GM23248 (cell line): ENCODE measurements around the gene LPCAT4. TPM values are rescaled to one million over a fixed set of nuclear protein-coding genes. Genes with fewer than 3 reads are reported as not detected.
A peak's percentile ranks its signal among the peaks of the same experiment; 100 is the strongest.

Source experiments
- DNase-seq: peaks from one replicate; pipeline ENCODE4 v3.0.0-alpha.2; 2015
- H2AFZ ChIP-seq: fragments of 200-600 bp; sonication (generic); 2 replicates; pipeline ENCODE4 v1.6.1; 2016; ENCODE audit warnings: antibody characterized with exemption
- H3F3A ChIP-seq: fragments of 200-600 bp; sonication (generic); 2 replicates; pipeline ENCODE4 v1.6.1; 2016; ENCODE audit warnings: mild to moderate bottlenecking, antibody characterized with exemption, mixed run types; ENCODE audit not compliant: insufficient read depth
- H3K27ac ChIP-seq: fragments of 200-600 bp; sonication (generic); 2 replicates; pipeline ENCODE4 v1.5.1; 2016; ENCODE audit warnings: mild to moderate bottlenecking
- H3K27me3 ChIP-seq: fragments of 200-600 bp; sonication (generic); replicated peaks from 2 replicates; pipeline ENCODE4 v1.6.1; 2016; ENCODE audit warnings: mild to moderate bottlenecking; ENCODE audit not compliant: insufficient read depth
- H3K36me3 ChIP-seq: fragments of 200-600 bp; sonication (generic); 2 replicates; pipeline ENCODE4 v1.6.1; 2016; ENCODE audit warnings: low read depth, mild to moderate bottlenecking
- H3K4me1 ChIP-seq: fragments of 200-600 bp; sonication (generic); 2 replicates; pipeline ENCODE4 v1.6.1; 2016; ENCODE audit warnings: mild to moderate bottlenecking; ENCODE audit not compliant: insufficient read depth
- H3K4me2 ChIP-seq: fragments of 200-600 bp; sonication (generic); one replicate; pipeline ENCODE4 v1.6.1; 2016; ENCODE audit warnings: mild to moderate bottlenecking; ENCODE audit not compliant: unreplicated experiment
- H3K4me3 ChIP-seq: fragments of 200-600 bp; sonication (generic); 2 replicates; pipeline ENCODE4 v1.5.1; 2016; ENCODE audit warnings: mild to moderate bottlenecking
- H3K79me2 ChIP-seq: fragments of 200-600 bp; sonication (generic); 2 replicates; pipeline ENCODE4 v1.6.1; 2016; ENCODE audit warnings: mild to moderate bottlenecking; ENCODE audit not compliant: insufficient read depth
- H3K9ac ChIP-seq: fragments of 200-600 bp; sonication (generic); 2 replicates; pipeline ENCODE4 v1.6.1; 2016; ENCODE audit warnings: mild to moderate bottlenecking
- H3K9me2 ChIP-seq: fragments of 200-600 bp; sonication (generic); 2 replicates; pipeline ENCODE4 v1.6.1; 2016; ENCODE audit warnings: mixed run types, mild to moderate bottlenecking, moderate library complexity; ENCODE audit not compliant: insufficient read depth
- H3K9me3 ChIP-seq: fragments of 200-600 bp; sonication (generic); one replicate; pipeline ENCODE4 v1.6.1; 2017; ENCODE audit warnings: low read depth
- H4K20me1 ChIP-seq: fragments of 200-600 bp; sonication (generic); 2 replicates; pipeline ENCODE4 v1.6.0; 2016; ENCODE audit not compliant: insufficient read depth
- EZH2 ChIP-seq: fragments of 200-600 bp; sonication (generic); IDR thresholded peaks from 2 replicates; pipeline ENCODE4 v1.6.1; 2018; ENCODE audit warnings: antibody characterized with exemption, mild to moderate bottlenecking; ENCODE audit not compliant: insufficient read depth, poor library complexity, severe bottlenecking
- EZH2phosphoT487 ChIP-seq: fragments of 200-600 bp; sonication (generic); IDR thresholded peaks from 2 replicates; pipeline ENCODE4 v1.6.1; 2018; ENCODE audit warnings: antibody characterized with exemption, moderate library complexity, mild to moderate bottlenecking, low read depth; ENCODE audit not compliant: insufficient read depth
- WGBS, 2 experiments: methylation state at CpG; one replicate each; pipeline ENCODE4 v1.1.6; 2015 to 2017; ENCODE audit warnings: low lambda C conversion rate in 2 of 2, low coverage in 1 of 2; ENCODE audit errors: missing lambda C conversion rate in 2 of 2; 5-methylcytosine and 5-hydroxymethylcytosine counted together
- in situ Hi-C: fragments of 300-500 bp; cut with MboI; formaldehyde crosslinking; loops from 2 replicates; pipeline ENCODE4 v1.15.0; 2020
- microRNA counts: library from miRNA; unstranded; fragments of <30 nt; microRNA quantifications from one replicate; lab custom pipeline; 2016
- microRNA-seq: library from miRNA; unstranded; fragments of <30 nt; microRNA quantifications from one replicate; pipeline ENCODE4, GENCODE V29; 2016; ENCODE audit warnings: borderline number of aligned reads
- polyA plus RNA-seq: library from polyadenylated mRNA; unstranded; fragments of >200 nt; fragmentation: Nextera tagmentation; extraction: Ambion mirVana; gene quantifications from 2 replicates; pipeline ENCODE4 v1.2.1, GENCODE V29; 2016
- small RNA-seq: library from RNA; depleted of rRNA; stranded (forward); fragments of <200 nt; gene quantifications from one replicate; pipeline ENCODE3, GENCODE V24; 2014; ENCODE audit warnings: low read depth, low replicate concordance
- total RNA-seq: library from RNA; depleted of rRNA; stranded (reverse); fragments of >200 nt; shearing (Covaris generic); gene quantifications from 2 replicates; pipeline ENCODE4 v1.2.3, GENCODE V29; 2014; rRNA removed

LPCAT4 gene
- total and polyA plus RNA-seq, 2 experiments from 2014 or later, result 17.5 to 24.7 TPM

DNA sequence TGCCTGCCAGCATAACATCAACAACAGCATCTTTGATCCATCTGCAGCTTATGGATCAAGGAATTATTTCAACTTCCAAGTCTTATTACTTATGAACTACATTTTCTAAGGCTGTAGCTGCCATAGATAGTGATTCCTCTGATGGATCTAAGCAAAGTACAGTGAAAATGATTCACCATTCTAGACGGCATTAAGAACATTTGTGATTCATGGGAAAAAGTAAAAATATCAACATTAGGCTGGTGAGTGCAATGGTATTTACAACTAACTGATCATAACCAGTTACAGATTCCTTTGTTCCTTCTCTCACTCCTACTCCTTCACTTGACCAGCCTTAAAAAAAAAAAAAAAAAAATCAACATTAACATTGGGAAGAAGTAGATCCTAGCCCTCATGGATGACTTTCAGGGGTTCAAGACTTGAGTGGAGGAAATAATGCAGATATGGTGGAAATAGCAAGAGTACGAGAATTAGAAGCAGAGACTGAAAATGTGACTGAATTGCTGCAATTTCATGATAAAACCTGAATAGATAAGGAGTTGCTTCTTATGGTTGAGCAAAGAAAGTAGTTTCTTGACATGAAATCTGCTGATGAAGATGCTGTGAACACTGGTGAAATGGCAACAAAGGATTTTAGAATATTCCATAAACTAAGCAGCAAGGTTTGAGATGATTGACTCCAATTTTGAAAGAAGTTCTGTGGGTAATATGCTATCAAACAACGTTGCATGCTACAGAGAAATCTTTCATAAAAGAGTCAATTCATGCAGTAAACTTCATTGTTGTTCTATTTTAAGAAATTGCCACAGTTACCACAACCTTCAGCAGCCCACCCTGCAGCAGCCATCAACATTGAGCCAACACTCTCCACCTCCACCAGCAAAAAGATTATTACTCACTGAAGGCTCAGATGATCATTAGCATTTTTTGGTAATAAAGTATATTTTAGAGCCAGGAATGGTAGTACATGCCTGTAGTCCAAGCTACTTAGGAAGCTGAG is 52.2 kb downstream of the LPCAT4 start:
- no peaks in the 10 kb centered on the region for H3K27me3 ChIP-seq
- no peaks in the 10 kb centered on the region for H3F3A ChIP-seq
- no peaks in the 10 kb centered on the region for H4K20me1 ChIP-seq
- H3K9ac ChIP-seq, result no peak overlapping the region
- in situ Hi-C loops, result no loop called here
- 0 out of 2 replicates have a peak, but pooled peaks cover 17% of the 10 kb centered on the region for H3K4me1 ChIP-seq
- WGBS, 2 experiments, result 56 to 65% methylated on average over 3 of the region's 3 CpGs
- DNase-seq, result peak; percentile 51
- no peaks in the 10 kb centered on the region for H3K36me3 ChIP-seq
- H3K79me2 ChIP-seq, result peaks cover 50% of the 10 kb centered on the region
- H2AFZ ChIP-seq, result no peak overlapping the region
- no peak overlapping the region for H3K4me2 ChIP-seq
- no peaks in the 10 kb centered on the region for H3K9me2 ChIP-seq
- no peaks in the 10 kb centered on the region for H3K9me3 ChIP-seq
- no peak overlapping the region for H3K4me3 ChIP-seq
- no peak for TF ChIP-seq EZH2
- no peak for TF ChIP-seq EZH2phosphoT487
- no peak overlapping the region for H3K27ac ChIP-seq

DNA sequence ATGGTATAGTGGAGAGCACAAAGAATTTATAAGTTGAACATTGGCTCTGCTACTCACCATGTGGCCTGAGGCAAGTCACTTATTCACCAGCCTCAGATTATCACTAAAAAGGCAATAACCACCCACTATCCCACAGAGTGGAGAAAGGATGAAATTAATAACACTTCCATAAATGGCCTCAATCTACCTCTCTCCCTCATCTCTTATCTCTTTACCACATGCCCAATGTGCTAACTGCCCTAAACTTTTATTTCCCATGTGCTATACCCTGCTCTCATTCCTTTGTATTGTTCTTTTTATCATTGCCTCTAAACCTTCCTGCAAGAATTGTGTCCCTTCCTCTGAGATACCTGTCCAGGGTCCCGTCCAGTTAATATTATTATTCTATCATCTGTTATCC is 55.4 kb downstream of the LPCAT4 start:
- in situ Hi-C loops, result no loop called here
- no peak overlapping the region for H3K9ac ChIP-seq
- H3K4me1 ChIP-seq, result 0 out of 2 replicates have a peak, but pooled peaks cover 8% of the 10 kb centered on the region
- no peaks in the 10 kb centered on the region for H4K20me1 ChIP-seq
- 92 to 93% methylated on average over 1 of the region's 1 CpG for WGBS, 2 experiments
- no peaks in the 10 kb centered on the region for H3K9me3 ChIP-seq
- H3K9me2 ChIP-seq, result no peaks in the 10 kb centered on the region
- TF ChIP-seq EZH2phosphoT487, result no peak
- no peak overlapping the region for H2AFZ ChIP-seq
- no peak overlapping the region for H3K4me2 ChIP-seq
- no peaks in the 10 kb centered on the region for H3K27me3 ChIP-seq
- peak; percentile 9 for DNase-seq
- H3K79me2 ChIP-seq, result peaks cover 41% of the 10 kb centered on the region
- H3F3A ChIP-seq, result no peaks in the 10 kb centered on the region
- H3K36me3 ChIP-seq, result no peaks in the 10 kb centered on the region
- H3K4me3 ChIP-seq, result no peak overlapping the region
- H3K27ac ChIP-seq, result no peak overlapping the region

MicroRNA genes within 50 kb of the gene (microRNA counts, 767-probe panel; counts per million panel counts)
- microRNA hsa-miR-1233 (lab: Ali Mortazavi, UCI), result 447 counts per million, percentile 86 among the panel's probes with 10 or more counts

Small RNA genes lying within 50 kb of the gene (microRNA-seq; reads per million reads assigned to microRNA genes)
- gene MIR1233-1, result not detected

Small RNA genes lying within 50 kb of the gene (small RNA-seq; reads per million reads assigned to genes)
- gene MIR1233-1, result not detected
- not detected for gene RF00019

Other genes starting within 250 kb of the LPCAT4 start
- 39.3 and 50.8 TPM in 2 replicates for gene KATNBL1, start 157.1 kb downstream of the LPCAT4 start, total RNA-seq
- gene KATNBL1, start 157.1 kb downstream of the LPCAT4 start, polyA plus RNA-seq, result 51.9 and 57.1 TPM in 2 replicates
- 131 and 154 TPM in 2 replicates for gene EMC4, start 142.2 kb downstream of the LPCAT4 start, total RNA-seq
- 210 and 215 TPM in 2 replicates for gene EMC4, start 142.2 kb downstream of the LPCAT4 start, polyA plus RNA-seq
- gene SLC12A6, start 29.4 kb downstream of the LPCAT4 start, total RNA-seq, result 19.2 TPM in 2 replicates
- 4.3 and 4.8 TPM in 2 replicates for gene SLC12A6, start 29.4 kb downstream of the LPCAT4 start, polyA plus RNA-seq
- 208 and 255 TPM in 2 replicates for gene NOP10, start 24.1 kb downstream of the LPCAT4 start, total RNA-seq
- 425 and 426 TPM in 2 replicates for gene NOP10, start 24.1 kb downstream of the LPCAT4 start, polyA plus RNA-seq
- not detected in 2 replicates for gene NUTM1, start 23.9 kb downstream of the LPCAT4 start, total RNA-seq
- not detected in 2 replicates for gene NUTM1, start 23.9 kb downstream of the LPCAT4 start, polyA plus RNA-seq
- gene GOLGA8A, start 70.6 kb upstream of the LPCAT4 start, total RNA-seq, result 22.5 and 57.4 TPM in 2 replicates
- 8.1 and 14.5 TPM in 2 replicates for gene GOLGA8A, start 70.6 kb upstream of the LPCAT4 start, polyA plus RNA-seq
- 13.5 and 29.2 TPM in 2 replicates for gene GOLGA8B, start 216.5 kb upstream of the LPCAT4 start, total RNA-seq
- 17.5 and 19.8 TPM in 2 replicates for gene GOLGA8B, start 216.5 kb upstream of the LPCAT4 start, polyA plus RNA-seq